HepG2 (cell line): ENCODE data around the gene ADAMTS4. TPM values are rescaled to one million over a fixed set of nuclear protein-coding genes. Genes with fewer than 3 reads are reported as not detected.

Experiments used
- ARID2 ChIP-seq: sonication (generic); formaldehyde crosslinking; IDR thresholded peaks from 2 replicates; pipeline ENCODE4 v1.8.1; 2022; ENCODE audit warnings: mild to moderate bottlenecking, missing genetic modification reagents, borderline replicate concordance
- FOSL1 ChIP-seq: sonication (generic); formaldehyde crosslinking; IDR thresholded peaks from 2 replicates; pipeline ENCODE4 v1.9.0; 2021; ENCODE audit warnings: missing genetic modification reagents, borderline replicate concordance
- HBP1 ChIP-seq: IDR thresholded peaks from 2 replicates; pipeline ENCODE4 v1.6.1; 2016; ENCODE audit warnings: low read depth, control low read depth
- NR2F2 ChIP-seq: IDR thresholded peaks from 2 replicates; pipeline ENCODE4 v1.6.1; 2012; ENCODE audit warnings: low read depth, inconsistent platforms, borderline replicate concordance
- POLR2A ChIP-seq, 2 experiments: IDR thresholded peaks; 2 replicates each; pipeline ENCODE4 v1.6.1; 2011; ENCODE audit warnings: low read depth in 2 of 2, low read length in 2 of 2, mild to moderate bottlenecking in 1 of 2, moderate library complexity in 1 of 2; ENCODE audit not compliant: insufficient read depth in 1 of 2
- RBAK ChIP-seq: sonication (generic); formaldehyde crosslinking; IDR thresholded peaks from 2 replicates; pipeline ENCODE4 v1.5.1; 2020; ENCODE audit warnings: mild to moderate bottlenecking, missing genetic modification reagents
- SAP130 ChIP-seq: IDR thresholded peaks from 2 replicates; pipeline ENCODE4 v1.6.1; 2016; ENCODE audit warnings: low read depth
- YEATS4 ChIP-seq: sonication (generic); formaldehyde crosslinking; IDR thresholded peaks from 2 replicates; pipeline ENCODE4 v1.4.0; 2020; ENCODE audit warnings: missing genetic modification reagents, borderline replicate concordance
- ZBTB7B ChIP-seq: sonication (generic); formaldehyde crosslinking; IDR thresholded peaks from 2 replicates; pipeline ENCODE4 v1.4.0; 2020; ENCODE audit warnings: missing genetic modification reagents
- ZFP90 ChIP-seq: sonication (generic); formaldehyde crosslinking; IDR thresholded peaks from 2 replicates; pipeline ENCODE4 v1.8.0; 2022; ENCODE audit warnings: missing genetic modification reagents, mild to moderate bottlenecking, inconsistent platforms, borderline replicate concordance
- ZHX1 ChIP-seq: sonication (generic); formaldehyde crosslinking; IDR thresholded peaks from 2 replicates; pipeline ENCODE4 v1.8.1; 2022; ENCODE audit warnings: low read depth, mild to moderate bottlenecking, missing genetic modification reagents
- ZNF296 ChIP-seq: sonication (generic); formaldehyde crosslinking; conservative IDR thresholded peaks from 2 replicates; pipeline ENCODE4 v1.5.0; 2020; ENCODE audit warnings: mild to moderate bottlenecking, missing genetic modification reagents
- ZNF329 ChIP-seq: sonication (generic); formaldehyde crosslinking; IDR thresholded peaks from 2 replicates; pipeline ENCODE4 v1.9.0; 2021; ENCODE audit warnings: low read depth, mild to moderate bottlenecking, missing genetic modification reagents
- ZNF33B ChIP-seq: sonication (generic); formaldehyde crosslinking; IDR thresholded peaks from 2 replicates; pipeline ENCODE4 v1.5.1; 2020; ENCODE audit warnings: mild to moderate bottlenecking, missing genetic modification reagents
- ZNF678 ChIP-seq: sonication (generic); formaldehyde crosslinking; IDR thresholded peaks from 2 replicates; pipeline ENCODE4 v1.4.0; 2020; ENCODE audit warnings: mild to moderate bottlenecking, missing genetic modification reagents
- ZNF782 ChIP-seq: sonication (generic); formaldehyde crosslinking; IDR thresholded peaks from 2 replicates; pipeline ENCODE4 v1.4.0; 2020; ENCODE audit warnings: missing genetic modification reagents, mild to moderate bottlenecking, borderline replicate concordance
- ZSCAN29 ChIP-seq: sonication (generic); formaldehyde crosslinking; conservative IDR thresholded peaks from 2 replicates; pipeline ENCODE4 v1.4.0; 2020; ENCODE audit warnings: mild to moderate bottlenecking, missing genetic modification reagents
- polyA plus RNA-seq, 8 experiments: library from polyadenylated mRNA; depleted of rRNA in 3 of 8; stranded (reverse) in 7 of 8; unstranded in 1 of 8; fragments of >200 nt; fragmentation: Illumina TruSeq in 4 of 8; extraction: Trizol in 4 of 8; gene quantifications; 2 replicates each; pipeline versions ENCODE4 v1.2.1 to v1.2.3, GENCODE V29; 2011 to 2016; ENCODE audit warnings: low read depth in 4 of 8, missing spikeins in 1 of 8, mixed read lengths in 1 of 8; ENCODE audit not compliant: insufficient read depth in 1 of 8
- total RNA-seq, 5 experiments: library from RNA; depleted of rRNA; stranded (reverse); fragments of >200 nt; fragmentation: Illumina TruSeq; extraction: Trizol; gene quantifications; 2 replicates each; pipeline ENCODE4 v1.2.3, GENCODE V29; 2016; ENCODE audit warnings: low read depth in 1 of 5
- TF ChIP-seq, protein P1 (sequence below): sonication (generic); formaldehyde crosslinking; IDR thresholded peaks from 2 replicates; pipeline ENCODE4 v1.4.0; 2020; ENCODE audit warnings: missing genetic modification reagents, borderline replicate concordance
- TF ChIP-seq, protein P2 (sequence below): sonication (generic); formaldehyde crosslinking; IDR thresholded peaks from 2 replicates; pipeline ENCODE4 v1.4.0; 2020; ENCODE audit warnings: missing genetic modification reagents, borderline replicate concordance
- TF ChIP-seq, protein P3 (sequence below): sonication (generic); formaldehyde crosslinking; IDR thresholded peaks from 2 replicates; pipeline ENCODE4 v1.9.0; 2021; ENCODE audit warnings: missing genetic modification reagents, mild to moderate bottlenecking, borderline replicate concordance

ADAMTS4 gene
- total and polyA plus RNA-seq, 2 of the 13 experiments (the other 11 are each of a cell fraction or from before 2014, with no cell fraction given): 0.51 to 1.7 TPM

DNA sequence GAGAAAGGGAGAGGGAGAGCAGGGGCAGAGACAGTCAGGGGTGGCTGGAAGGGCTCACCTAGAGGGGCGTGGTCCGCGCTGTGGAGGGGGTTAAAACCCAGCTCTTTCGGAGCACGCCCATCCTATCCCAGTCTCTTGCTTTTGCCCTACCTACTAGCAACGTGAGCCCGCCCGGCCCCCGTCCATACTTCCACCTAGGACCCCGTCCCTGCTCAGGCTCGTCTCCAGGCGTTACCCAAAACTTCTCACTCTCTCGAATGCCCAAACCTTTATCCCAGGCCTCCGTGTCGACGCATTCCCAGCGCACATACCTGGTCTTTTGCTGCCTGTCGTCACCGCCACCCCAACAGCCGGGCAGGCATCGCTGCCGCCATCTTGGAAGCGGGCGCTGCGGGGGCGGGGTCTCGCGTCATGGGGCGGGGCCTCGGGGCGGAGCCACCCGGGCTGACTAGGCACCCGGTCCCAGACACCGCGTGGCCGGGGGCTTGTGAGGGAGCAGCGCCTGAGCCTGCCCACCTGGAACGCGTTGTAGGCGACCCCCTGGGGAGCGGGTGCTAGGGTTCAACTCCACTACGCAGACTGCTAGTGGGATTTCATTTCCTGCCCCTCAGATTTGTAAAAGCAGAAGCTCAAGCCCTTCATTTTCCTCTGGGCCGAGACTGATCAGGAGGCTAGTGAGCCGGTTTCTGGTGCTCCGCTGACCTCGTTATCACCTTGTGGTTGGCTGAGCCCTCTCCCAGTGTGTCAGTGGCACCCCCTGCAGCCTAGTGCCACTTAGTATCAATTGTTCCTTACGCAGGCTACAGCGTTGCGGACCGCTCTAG, 21.5 kb downstream of the ADAMTS4 start, which contains the start of gene B4GALT3 (continued):
- TF ChIP-seq, protein P1, sequence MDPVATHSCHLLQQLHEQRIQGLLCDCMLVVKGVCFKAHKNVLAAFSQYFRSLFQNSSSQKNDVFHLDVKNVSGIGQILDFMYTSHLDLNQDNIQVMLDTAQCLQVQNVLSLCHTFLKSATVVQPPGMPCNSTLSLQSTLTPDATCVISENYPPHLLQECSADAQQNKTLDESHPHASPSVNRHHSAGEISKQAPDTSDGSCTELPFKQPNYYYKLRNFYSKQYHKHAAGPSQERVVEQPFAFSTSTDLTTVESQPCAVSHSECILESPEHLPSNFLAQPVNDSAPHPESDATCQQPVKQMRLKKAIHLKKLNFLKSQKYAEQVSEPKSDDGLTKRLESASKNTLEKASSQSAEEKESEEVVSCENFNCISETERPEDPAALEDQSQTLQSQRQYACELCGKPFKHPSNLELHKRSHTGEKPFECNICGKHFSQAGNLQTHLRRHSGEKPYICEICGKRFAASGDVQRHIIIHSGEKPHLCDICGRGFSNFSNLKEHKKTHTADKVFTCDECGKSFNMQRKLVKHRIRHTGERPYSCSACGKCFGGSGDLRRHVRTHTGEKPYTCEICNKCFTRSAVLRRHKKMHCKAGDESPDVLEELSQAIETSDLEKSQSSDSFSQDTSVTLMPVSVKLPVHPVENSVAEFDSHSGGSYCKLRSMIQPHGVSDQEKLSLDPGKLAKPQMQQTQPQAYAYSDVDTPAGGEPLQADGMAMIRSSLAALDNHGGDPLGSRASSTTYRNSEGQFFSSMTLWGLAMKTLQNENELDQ (CRISPR knock-in tag): 0 out of 2 replicates have a peak, but pooled peaks have one; percentile 66
- TF ChIP-seq ZNF782 (peak; percentile 87; the same call in 1 of the 2 replicates), ZFP90 (CRISPR knock-in tag) (no peak), ARID2 (no peak), ZNF678 (CRISPR knock-in tag) (0 out of 2 replicates have a peak, but pooled peaks have one; percentile 65), ZNF329 (CRISPR knock-in tag) (no peak), RBAK (CRISPR knock-in tag) (0 out of 2 replicates have a peak, but pooled peaks have one; percentile 53), FOSL1 (CRISPR knock-in tag) (no peak), ZNF296 (CRISPR knock-in tag) (peak; percentile 49; the same call in 1 of the 2 replicates), POLR2A (IDR thresholded peaks at IDR 0.05; ENCODE audit: insufficient read depth in 1 of 2, low read depth in 2 of 2, low read length in 2 of 2) (peak; percentile 96 to 99), ZSCAN29 (CRISPR knock-in tag) (peak; percentile 96), ZNF33B (peak; percentile 72; the same call in 1 of the 2 replicates), SAP130 (CRISPR knock-in tag) (peak; percentile 95), YEATS4 (CRISPR knock-in tag) (peak; percentile 94), ZBTB7B (peak; percentile 94), HBP1 (CRISPR knock-in tag) (peak; percentile 50; the same call in 1 of the 2 replicates), NR2F2 (0 out of 2 replicates have a peak, but pooled peaks have one; percentile 31), ZHX1 (CRISPR knock-in tag) (peak; percentile 95)
- TF ChIP-seq, protein P2, sequence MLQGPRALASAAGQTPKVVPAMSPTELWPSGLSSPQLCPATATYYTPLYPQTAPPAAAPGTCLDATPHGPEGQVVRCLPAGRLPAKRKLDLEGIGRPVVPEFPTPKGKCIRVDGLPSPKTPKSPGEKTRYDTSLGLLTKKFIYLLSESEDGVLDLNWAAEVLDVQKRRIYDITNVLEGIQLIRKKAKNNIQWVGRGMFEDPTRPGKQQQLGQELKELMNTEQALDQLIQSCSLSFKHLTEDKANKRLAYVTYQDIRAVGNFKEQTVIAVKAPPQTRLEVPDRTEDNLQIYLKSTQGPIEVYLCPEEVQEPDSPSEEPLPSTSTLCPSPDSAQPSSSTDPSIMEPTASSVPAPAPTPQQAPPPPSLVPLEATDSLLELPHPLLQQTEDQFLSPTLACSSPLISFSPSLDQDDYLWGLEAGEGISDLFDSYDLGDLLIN (CRISPR knock-in tag): no peak
- TF ChIP-seq, protein P3, sequence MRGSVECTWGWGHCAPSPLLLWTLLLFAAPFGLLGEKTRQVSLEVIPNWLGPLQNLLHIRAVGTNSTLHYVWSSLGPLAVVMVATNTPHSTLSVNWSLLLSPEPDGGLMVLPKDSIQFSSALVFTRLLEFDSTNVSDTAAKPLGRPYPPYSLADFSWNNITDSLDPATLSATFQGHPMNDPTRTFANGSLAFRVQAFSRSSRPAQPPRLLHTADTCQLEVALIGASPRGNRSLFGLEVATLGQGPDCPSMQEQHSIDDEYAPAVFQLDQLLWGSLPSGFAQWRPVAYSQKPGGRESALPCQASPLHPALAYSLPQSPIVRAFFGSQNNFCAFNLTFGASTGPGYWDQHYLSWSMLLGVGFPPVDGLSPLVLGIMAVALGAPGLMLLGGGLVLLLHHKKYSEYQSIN (CRISPR knock-in tag): no peak
